Left renal cortex interstitium (tissue), 4 donors: ENCODE measurements around the gene TNPO1. TPM values are rescaled to one million over a fixed set of nuclear protein-coding genes. Genes with fewer than 3 reads are reported as not detected.

Experiments used
- DNase-seq, 4 donors: peaks; one replicate each; pipeline ENCODE4 v3.0.0-alpha.2; 2013; ENCODE audit warnings: low read depth in 4 of 4, low spot score in 2 of 4, missing footprints in 1 of 4
- polyA plus RNA-seq, 4 donors: library from polyadenylated mRNA; unstranded; fragments of 120-200 nt; gene quantifications; one replicate each; pipeline ENCODE4 v1.2.1, GENCODE V29; 2013; ENCODE audit not compliant: insufficient read length in 4 of 4

The TNPO1 gene
- polyA plus RNA-seq, 4 donors: 93.1 to 103 (median 97.6) TPM

GRCh38 chr5:72817671-72818266 lies 1.3 kb downstream of the TNPO1 start:
- peak in 3 of 4 donors; percentile 27 to 69 (median 42) for DNase-seq

- DNase-seq: peak in 3 of 4 donors; percentile 38 to 62 (median 39)
Measured at GRCh38 chr5:72818866-72819534, 2.5 kb downstream of the TNPO1 start.

- DNase-seq: no peak
Measured at GRCh38 chr5:72821776-72822175, 5.3 kb downstream of the TNPO1 start.

- DNase-seq: no peak
Measured at GRCh38 chr5:72822944-72823343, 6.5 kb downstream of the TNPO1 start.

- DNase-seq: no peak
Measured at GRCh38 chr5:72829707-72830106, 13.2 kb downstream of the TNPO1 start.

- no peak for DNase-seq
Measured at GRCh38 chr5:72830362-72830761, 13.9 kb downstream of the TNPO1 start.

GRCh38 chr5:72831685-72832084 lies 15.2 kb downstream of the TNPO1 start:
- DNase-seq: no peak

- DNase-seq: no peak
Measured at GRCh38 chr5:72834924-72835323, 18.5 kb downstream of the TNPO1 start.

- DNase-seq: no peak
Measured at GRCh38 chr5:72835633-72836032, 19.2 kb downstream of the TNPO1 start.

- DNase-seq: no peak
Measured at GRCh38 chr5:72836810-72837209, 20.3 kb downstream of the TNPO1 start.

- no peak for DNase-seq
Measured at GRCh38 chr5:72837524-72838096, 21.1 kb downstream of the TNPO1 start.

- DNase-seq: no peak
Measured at GRCh38 chr5:72840041-72840440, 23.6 kb downstream of the TNPO1 start.

- no peak for DNase-seq
Measured at GRCh38 chr5:72841756-72842535, 25.5 kb downstream of the TNPO1 start.

GRCh38 chr5:72842816-72843215 lies 26.4 kb downstream of the TNPO1 start:
- DNase-seq: no peak

- DNase-seq: no peak
Measured at GRCh38 chr5:72844218-72844603, 27.8 kb downstream of the TNPO1 start.

GRCh38 chr5:72845889-72846288 lies 29.4 kb downstream of the TNPO1 start:
- DNase-seq: no peak

GRCh38 chr5:72846483-72846882 lies 30.0 kb downstream of the TNPO1 start:
- DNase-seq: no peak

GRCh38 chr5:72847439-72847838 lies 31.0 kb downstream of the TNPO1 start:
- DNase-seq: no peak

GRCh38 chr5:72847989-72848473 lies 31.6 kb downstream of the TNPO1 start:
- DNase-seq: peak; percentile 67 to 87 (median 82)

GRCh38 chr5:72848474-72849428 lies 32.3 kb downstream of the TNPO1 start:
- DNase-seq: peak; percentile 20 to 36 (median 34)
